Suprapubic skin (tissue), 4 donors: Measurements from ENCODE around the gene HTD2. TPM values are rescaled to one million over a fixed set of nuclear protein-coding genes. Genes with fewer than 3 reads are reported as not detected.

ENCODE experiments used
- DNase-seq, 2 donors: peaks; one replicate each; pipeline ENCODE4 v3.0.0-alpha.2; 2019; ENCODE audit warnings: low spot score in 2 of 2
- H3K27ac ChIP-seq: fragments of 200-600 bp; sonication (generic); one replicate; pipeline ENCODE4 v1.5.1; 2019
- H3K27me3 ChIP-seq: fragments of 200-600 bp; sonication (generic); one replicate; pipeline ENCODE4 v1.5.1; 2019
- H3K36me3 ChIP-seq: fragments of 200-600 bp; sonication (generic); one replicate; pipeline ENCODE4 v1.5.1; 2019
- H3K4me1 ChIP-seq: fragments of 200-600 bp; sonication (generic); one replicate; pipeline ENCODE4 v1.5.1; 2019
- H3K4me3 ChIP-seq: fragments of 200-600 bp; sonication (generic); one replicate; pipeline ENCODE4 v1.5.1; 2019; ENCODE audit warnings: mild to moderate bottlenecking
- H3K9me3 ChIP-seq: fragments of 200-600 bp; sonication (generic); one replicate; pipeline ENCODE4 v1.5.1; 2019
- CTCF ChIP-seq, 2 donors: fragments of 200-600 bp in 1 of 2; fragments of 450-650 bp in 1 of 2; sonication (generic) in 1 of 2; IDR thresholded peaks; one replicate each; pipeline ENCODE4 v1.5.1; 2016 to 2019; ENCODE audit warnings: antibody characterized with exemption in 2 of 2, mild to moderate bottlenecking in 1 of 2, moderate library complexity in 1 of 2
- EP300 ChIP-seq: sonication (generic); formaldehyde crosslinking; IDR thresholded peaks from one replicate; pipeline ENCODE4 v1.6.1; 2017; ENCODE audit warnings: antibody characterized with exemption
- POLR2A ChIP-seq, 2 donors: fragments of 450-650 bp; IDR thresholded peaks; one replicate each; pipeline ENCODE4 v1.6.1; 2017; ENCODE audit warnings: antibody characterized with exemption in 2 of 2, mild to moderate bottlenecking in 2 of 2, moderate library complexity in 2 of 2
- POLR2AphosphoS5 ChIP-seq, 3 donors: sonication (generic); formaldehyde crosslinking; IDR thresholded peaks; one replicate each; pipeline ENCODE4 v1.6.1; 2017; ENCODE audit warnings: antibody characterized with exemption in 3 of 3
- WGBS: methylation state at CpG from one replicate; pipeline ENCODE4 v1.1.5; 2018; 5-methylcytosine and 5-hydroxymethylcytosine counted together
- total RNA-seq, 4 donors: library from RNA; depleted of rRNA; stranded (reverse); fragments of >200 nt; gene quantifications; one replicate each; pipeline ENCODE4 v1.1.0, GENCODE V29; 2016

The HTD2 gene
- total RNA-seq, 4 donors from 2014 or later = 10.9 to 14.4 (median 12.8) TPM

GRCh38 chr3:58356054-58356453 is 49.7 kb downstream of the HTD2 start:
- DNase-seq = no peak
- Histone ChIP-seq H3K4me1 (peaks cover 15% of the 10 kb centered on the region), H3K36me3 (no peaks in the 10 kb centered on the region), H3K9me3 (no peaks in the 10 kb centered on the region), H3K27ac (no peak overlapping the region), H3K4me3 (no peak overlapping the region), H3K27me3 (no peaks in the 10 kb centered on the region)
- WGBS = 31% methylated on average over 4 of the region's 4 CpGs
- no peak for TF ChIP-seq POLR2AphosphoS5 (IDR thresholded peaks at IDR 0.05)

DNA sequence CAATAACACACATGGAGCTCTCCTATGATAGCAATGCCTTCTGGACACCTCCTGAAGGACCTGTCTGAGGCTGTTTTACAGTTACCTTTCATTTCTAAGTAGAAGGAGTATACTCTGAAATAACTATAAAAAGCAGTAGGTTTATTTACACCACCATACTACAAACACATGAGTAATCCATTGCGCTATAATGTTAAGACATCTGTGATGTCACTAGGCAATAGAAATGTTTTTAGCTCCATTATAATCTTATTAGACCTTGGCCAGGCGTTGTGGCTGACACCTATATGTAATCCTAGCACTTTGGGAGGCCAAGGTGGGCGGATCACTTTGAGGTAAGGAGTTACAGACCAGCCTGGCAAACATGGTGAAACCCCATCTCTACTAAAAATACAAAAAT is 51.1 kb downstream of the HTD2 start:
- no peaks in the 10 kb centered on the region for H3K36me3 ChIP-seq
- no peak for DNase-seq
- H3K27me3 ChIP-seq = no peaks in the 10 kb centered on the region
- no peak overlapping the region for H3K4me3 ChIP-seq
- no peaks in the 10 kb centered on the region for H3K9me3 ChIP-seq
- H3K4me1 ChIP-seq = peaks cover 13% of the 10 kb centered on the region
- WGBS = 85% methylated on average over 3 of the region's 3 CpGs
- H3K27ac ChIP-seq = no peak overlapping the region
- TF ChIP-seq EP300 = no peak
- no peak for TF ChIP-seq CTCF (IDR thresholded peaks at IDR 0.05)
- no peak for TF ChIP-seq POLR2A (IDR thresholded peaks at IDR 0.05)
- TF ChIP-seq POLR2AphosphoS5 (IDR thresholded peaks at IDR 0.05) = no peak

DNA sequence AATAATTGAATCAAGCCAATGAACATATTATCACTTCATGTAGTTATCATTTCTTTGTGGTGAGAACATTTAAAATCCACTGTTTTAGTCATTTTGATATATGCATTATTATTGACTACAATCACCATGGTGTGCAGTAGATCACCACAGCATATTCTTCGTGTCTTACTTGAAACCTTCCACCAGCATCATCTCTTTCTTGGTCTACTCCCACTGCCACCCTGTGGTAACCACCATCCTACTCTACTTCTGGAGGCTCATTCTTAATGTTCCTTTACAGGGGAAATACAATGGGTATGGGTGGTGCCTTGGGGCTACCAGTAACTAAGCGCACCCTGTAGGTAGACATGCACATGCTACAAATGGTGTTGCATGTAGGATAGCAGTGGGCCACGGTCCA is 51.8 kb downstream of the HTD2 start:
- Histone ChIP-seq H3K4me3 (no peak overlapping the region), H3K27me3 (no peaks in the 10 kb centered on the region), H3K4me1 (peaks cover 13% of the 10 kb centered on the region), H3K9me3 (no peaks in the 10 kb centered on the region), H3K27ac (no peak overlapping the region), H3K36me3 (no peaks in the 10 kb centered on the region)
- TF ChIP-seq POLR2AphosphoS5 (IDR thresholded peaks at IDR 0.05) (no peak), POLR2A (IDR thresholded peaks at IDR 0.05) (no peak), EP300 (no peak), CTCF (IDR thresholded peaks at IDR 0.05) (no peak)
- WGBS = 90% methylated on average over 3 of the region's 3 CpGs
- DNase-seq = no peak

GRCh38 chr3:58358808-58359207 is 52.5 kb downstream of the HTD2 start:
- DNase-seq = no peak
- Histone ChIP-seq H3K27me3 (no peaks in the 10 kb centered on the region), H3K36me3 (no peaks in the 10 kb centered on the region), H3K27ac (no peak overlapping the region), H3K9me3 (no peaks in the 10 kb centered on the region), H3K4me3 (no peak overlapping the region), H3K4me1 (peaks cover 13% of the 10 kb centered on the region)
- 84% methylated on average over 4 of the region's 4 CpGs for WGBS
- TF ChIP-seq POLR2A (IDR thresholded peaks at IDR 0.05) (no peak), POLR2AphosphoS5 (IDR thresholded peaks at IDR 0.05) (no peak), CTCF (IDR thresholded peaks at IDR 0.05) (no peak), EP300 (no peak)

GRCh38 chr3:58359621-58360020 is 53.3 kb downstream of the HTD2 start:
- no peak overlapping the region for H3K4me3 ChIP-seq
- TF ChIP-seq CTCF (IDR thresholded peaks at IDR 0.05) (no peak), EP300 (no peak), POLR2AphosphoS5 (IDR thresholded peaks at IDR 0.05) (no peak), POLR2A (IDR thresholded peaks at IDR 0.05) (no peak)
- no peak overlapping the region for H3K27ac ChIP-seq
- H3K27me3 ChIP-seq = no peaks in the 10 kb centered on the region
- DNase-seq = no peak
- no peaks in the 10 kb centered on the region for H3K9me3 ChIP-seq
- WGBS = 65% methylated on average over 4 of the region's 4 CpGs
- H3K36me3 ChIP-seq = no peaks in the 10 kb centered on the region
- H3K4me1 ChIP-seq = peaks cover 13% of the 10 kb centered on the region

DNA sequence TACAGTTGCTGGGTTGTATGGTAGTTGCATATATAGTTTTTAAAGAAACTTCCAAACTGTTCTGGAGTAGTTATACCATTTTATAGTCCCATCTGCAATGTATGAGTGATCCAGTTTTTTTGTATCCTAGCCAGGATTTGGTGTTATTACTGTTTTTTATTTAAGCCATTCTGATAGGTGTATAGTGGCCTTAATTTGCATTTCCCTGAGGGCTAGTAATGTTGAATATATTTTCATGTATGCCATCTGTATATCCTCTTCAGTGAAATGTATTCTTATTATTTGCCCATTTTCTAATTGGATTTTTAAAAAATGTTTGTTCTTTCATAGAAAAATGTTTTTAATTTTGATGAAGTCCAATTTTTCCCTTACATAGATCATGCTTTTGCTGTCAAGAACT is 55.5 kb downstream of the HTD2 start:
- DNase-seq = no peak
- H3K36me3 ChIP-seq = no peaks in the 10 kb centered on the region
- no peaks in the 10 kb centered on the region for H3K27me3 ChIP-seq
- no peak overlapping the region for H3K4me3 ChIP-seq
- TF ChIP-seq EP300 (no peak), POLR2A (IDR thresholded peaks at IDR 0.05) (no peak), CTCF (IDR thresholded peaks at IDR 0.05) (no peak), POLR2AphosphoS5 (IDR thresholded peaks at IDR 0.05) (no peak)
- H3K9me3 ChIP-seq = no peaks in the 10 kb centered on the region
- no peaks in the 10 kb centered on the region for H3K4me1 ChIP-seq
- no peak overlapping the region for H3K27ac ChIP-seq
